ENCODE measurements around the gene TMEM121. TPM values are rescaled to one million over a fixed set of nuclear protein-coding genes. Genes with fewer than 3 reads are reported as not detected.

The TMEM121 gene
- total RNA-seq, 1 experiment from 2014 or later = 1.0 TPM

- no peaks in the 10 kb centered on the region; the same call in 1 of the 2 replicates for H4K20me1 ChIP-seq (ENCODE audit: insufficient read depth)
- no peak overlapping the region for H3K4me3 ChIP-seq
- no peaks in the 10 kb centered on the region for H3K9me3 ChIP-seq (ENCODE audit: insufficient read depth, low read depth)
- H3K4me1 ChIP-seq (replicated peaks; ENCODE audit: insufficient read depth) = no peaks in the 10 kb centered on the region
- H2AFZ ChIP-seq = no peak overlapping the region
- POLR2A ChIA-PET (ENCODE audit: unreplicated experiment) = no interaction called here
- H3F3A ChIP-seq (ENCODE audit: insufficient read depth, low read depth) = no peaks in the 10 kb centered on the region
- H3K79me2 ChIP-seq (ENCODE audit: low read depth) = no peaks in the 10 kb centered on the region
- no peaks in the 10 kb centered on the region for H3K9me2 ChIP-seq (ENCODE audit: insufficient read depth)
- H3K36me3 ChIP-seq (ENCODE audit: low read depth) = no peaks in the 10 kb centered on the region
- no peak overlapping the region for H3K27ac ChIP-seq
- no peak overlapping the region for H3K4me2 ChIP-seq
- no TSS peak for BruUV-seq (replicated peaks)
- H3K27me3 ChIP-seq (ENCODE audit: insufficient read depth, low read depth) = peaks cover 41% of the 10 kb centered on the region
- no peak for DNase-seq
- intact Hi-C loops (cut with micrococcal nuclease; ENCODE audit: unreplicated experiment) = loop anchor here (10.0 kb wide), 1 partner anchor 624 kb away; no protein-coding TSS in a partner anchor
- no peak for TF ChIP-seq EZH2 (IDR thresholded peaks at IDR 0.05; ENCODE audit: low read depth)
- TF ChIP-seq, protein P1, sequence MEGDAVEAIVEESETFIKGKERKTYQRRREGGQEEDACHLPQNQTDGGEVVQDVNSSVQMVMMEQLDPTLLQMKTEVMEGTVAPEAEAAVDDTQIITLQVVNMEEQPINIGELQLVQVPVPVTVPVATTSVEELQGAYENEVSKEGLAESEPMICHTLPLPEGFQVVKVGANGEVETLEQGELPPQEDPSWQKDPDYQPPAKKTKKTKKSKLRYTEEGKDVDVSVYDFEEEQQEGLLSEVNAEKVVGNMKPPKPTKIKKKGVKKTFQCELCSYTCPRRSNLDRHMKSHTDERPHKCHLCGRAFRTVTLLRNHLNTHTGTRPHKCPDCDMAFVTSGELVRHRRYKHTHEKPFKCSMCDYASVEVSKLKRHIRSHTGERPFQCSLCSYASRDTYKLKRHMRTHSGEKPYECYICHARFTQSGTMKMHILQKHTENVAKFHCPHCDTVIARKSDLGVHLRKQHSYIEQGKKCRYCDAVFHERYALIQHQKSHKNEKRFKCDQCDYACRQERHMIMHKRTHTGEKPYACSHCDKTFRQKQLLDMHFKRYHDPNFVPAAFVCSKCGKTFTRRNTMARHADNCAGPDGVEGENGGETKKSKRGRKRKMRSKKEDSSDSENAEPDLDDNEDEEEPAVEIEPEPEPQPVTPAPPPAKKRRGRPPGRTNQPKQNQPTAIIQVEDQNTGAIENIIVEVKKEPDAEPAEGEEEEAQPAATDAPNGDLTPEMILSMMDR (conservative IDR thresholded peaks at IDR 0.05) = no peak
- CTCF ChIA-PET = no interaction called here
These were observed 4.9 kb downstream of the TMEM121 start for GRCh38 chr14:105531088-105531893.

DNA sequence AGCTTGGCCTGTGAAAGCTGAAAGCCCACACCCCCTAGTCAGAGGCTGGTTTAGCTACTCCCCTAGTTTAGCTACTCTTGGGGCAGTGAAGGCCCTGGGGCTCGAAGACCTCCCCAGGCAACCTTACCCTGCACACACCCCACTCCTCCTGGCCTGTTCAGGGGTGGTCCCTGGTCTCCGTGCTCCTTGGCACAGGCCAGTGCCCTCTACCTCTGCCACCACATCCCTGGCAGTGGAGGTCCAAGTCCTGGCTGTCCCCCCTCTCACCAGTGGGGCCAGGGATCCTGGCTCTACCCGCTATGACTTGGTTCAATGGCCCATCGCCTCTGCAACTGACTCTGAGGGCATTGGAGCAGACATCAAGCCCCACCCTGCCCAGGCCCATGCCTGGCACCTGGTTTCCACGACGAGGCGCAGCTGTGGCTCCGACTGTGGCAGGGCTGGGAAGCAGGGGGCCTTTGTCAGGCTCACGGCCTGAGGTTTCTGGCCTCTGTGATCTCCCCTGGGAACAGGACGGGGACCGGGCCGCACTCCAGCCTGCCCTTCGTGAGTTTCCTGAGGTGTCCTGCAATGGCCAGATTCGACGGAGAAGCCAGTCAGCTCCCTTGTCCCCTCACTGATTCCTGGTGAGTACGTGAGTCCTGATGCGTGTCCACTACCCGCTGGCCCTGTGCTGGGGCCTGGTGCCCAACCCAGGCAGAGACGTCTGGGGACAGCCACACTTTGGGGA lies 5.7 kb downstream of the TMEM121 start:
- Histone ChIP-seq H4K20me1 (ENCODE audit: insufficient read depth) (no peaks in the 10 kb centered on the region; the same call in 1 of the 2 replicates), H3F3A (ENCODE audit: insufficient read depth, low read depth) (no peaks in the 10 kb centered on the region), H3K4me1 (replicated peaks; ENCODE audit: insufficient read depth) (no peaks in the 10 kb centered on the region), H3K9me3 (ENCODE audit: insufficient read depth, low read depth) (no peaks in the 10 kb centered on the region), H3K36me3 (ENCODE audit: low read depth) (no peaks in the 10 kb centered on the region), H3K4me3 (no peak overlapping the region), H3K79me2 (ENCODE audit: low read depth) (no peaks in the 10 kb centered on the region), H3K4me2 (no peak overlapping the region), H3K9me2 (ENCODE audit: insufficient read depth) (no peaks in the 10 kb centered on the region), H2AFZ (no peak overlapping the region), H3K27me3 (ENCODE audit: insufficient read depth, low read depth) (peaks cover 49% of the 10 kb centered on the region), H3K27ac (no peak overlapping the region)
- CTCF ChIA-PET = no interaction called here
- no TSS peak for BruUV-seq (replicated peaks)
- DNase-seq = no peak
- POLR2A ChIA-PET (ENCODE audit: unreplicated experiment) = no interaction called here
- intact Hi-C loops (cut with micrococcal nuclease; ENCODE audit: unreplicated experiment) = loop anchor here (10.0 kb wide), 1 partner anchor 623 kb away; no protein-coding TSS in a partner anchor
- no peak for TF ChIP-seq EZH2 (IDR thresholded peaks at IDR 0.05; ENCODE audit: low read depth)
- TF ChIP-seq, protein P1 (conservative IDR thresholded peaks at IDR 0.05) = no peak

- ChIA-PET CTCF (no interaction called here), POLR2A (ENCODE audit: unreplicated experiment) (interaction anchor here (0.5 to 0.7 kb wide), 2 partner anchors 35 to 565 kb away, joined by 3 read pairs; no protein-coding TSS in a partner anchor)
- no TSS peak for BruUV-seq (replicated peaks)
- Histone ChIP-seq H3K9me2 (ENCODE audit: insufficient read depth) (no peaks in the 10 kb centered on the region), H4K20me1 (ENCODE audit: insufficient read depth) (no peaks in the 10 kb centered on the region; the same call in 1 of the 2 replicates), H2AFZ (no peak overlapping the region), H3K36me3 (ENCODE audit: low read depth) (no peaks in the 10 kb centered on the region), H3K27ac (no peak overlapping the region), H3K27me3 (ENCODE audit: insufficient read depth, low read depth) (peaks cover 55% of the 10 kb centered on the region), H3F3A (ENCODE audit: insufficient read depth, low read depth) (no peaks in the 10 kb centered on the region), H3K9me3 (ENCODE audit: insufficient read depth, low read depth) (no peaks in the 10 kb centered on the region), H3K4me2 (no peak overlapping the region), H3K4me3 (no peak overlapping the region), H3K4me1 (replicated peaks; ENCODE audit: insufficient read depth) (no peaks in the 10 kb centered on the region), H3K79me2 (ENCODE audit: low read depth) (no peaks in the 10 kb centered on the region)
- DNase-seq = no peak
- intact Hi-C loops (cut with micrococcal nuclease; ENCODE audit: unreplicated experiment) = loop anchor here (10.0 kb wide), 1 partner anchor 622 kb away; no protein-coding TSS in a partner anchor
- no peak for TF ChIP-seq EZH2 (IDR thresholded peaks at IDR 0.05; ENCODE audit: low read depth)
- TF ChIP-seq, protein P1 (conservative IDR thresholded peaks at IDR 0.05) = peak; percentile 32; the same call in 1 of the 2 replicates
These were observed 6.4 kb downstream of the TMEM121 start for GRCh38 chr14:105532735-105533141.
